ENCODE measurements around the gene RAB6A.
"Not testable (repeated sequence)": the region's sequence is repeated elsewhere in the genome, so short reads cannot be mapped to it uniquely, and the experiment has no call there.

RAB6A gene

GRCh38 chr11:73760135-73760678 lies 667 bp downstream of the RAB6A start:
- Histone ChIP-seq H3K4me3 (ENCODE audit: low read length) (peak overlapping the region; percentile 77), H3K9ac (ENCODE audit: low read depth, low read length) (peak overlapping the region; percentile 82; the same call in 1 of the 2 replicates), H3K27ac (ENCODE audit: low read length) (peak overlapping the region; percentile 43), H3K4me1 (ENCODE audit: insufficient read depth, low read length) (peaks cover 19% of the 10 kb centered on the region), H3K27me3 (ENCODE audit: insufficient read depth, low read length) (no peaks in the 10 kb centered on the region), H3K9me3 (ENCODE audit: insufficient read depth, low read depth, low read length) (no peaks in the 10 kb centered on the region), H3K36me3 (ENCODE audit: insufficient read depth, low read depth, low read length) (no peaks in the 10 kb centered on the region)

GRCh38 chr11:73759610-73760134 lies 1.2 kb downstream of the RAB6A start:
- H3K4me3 ChIP-seq (ENCODE audit: low read length): peak overlapping the region; percentile 77
- no peaks in the 10 kb centered on the region for H3K27me3 ChIP-seq (ENCODE audit: insufficient read depth, low read length)
- no peaks in the 10 kb centered on the region for H3K9me3 ChIP-seq (ENCODE audit: insufficient read depth, low read depth, low read length)
- H3K9ac ChIP-seq (ENCODE audit: low read depth, low read length): peak overlapping the region; percentile 82; the same call in 1 of the 2 replicates
- H3K27ac ChIP-seq (ENCODE audit: low read length): no peak overlapping the region
- H3K36me3 ChIP-seq (ENCODE audit: insufficient read depth, low read depth, low read length): no peaks in the 10 kb centered on the region
- H3K4me1 ChIP-seq (ENCODE audit: insufficient read depth, low read length): peaks cover 19% of the 10 kb centered on the region

DNA sequence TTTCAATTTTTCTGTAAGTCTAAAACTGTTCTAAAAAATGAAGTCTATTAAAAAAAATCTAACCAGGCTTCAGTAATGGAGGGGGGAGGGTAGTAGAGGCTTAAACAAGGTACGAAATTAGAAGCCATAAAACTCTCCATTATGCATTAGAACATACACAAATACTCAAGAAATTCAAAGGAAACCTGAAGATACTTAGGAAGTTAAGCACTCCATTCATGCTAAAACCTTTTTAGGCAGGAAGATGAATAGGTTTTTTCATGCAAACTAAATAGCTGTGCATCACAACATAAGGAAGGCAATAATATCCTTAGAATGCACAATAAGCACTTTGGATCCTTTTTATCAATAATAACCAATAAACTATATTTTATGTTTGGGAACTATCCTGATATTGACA lies 2.4 kb downstream of the RAB6A start:
- Histone ChIP-seq H3K9ac (ENCODE audit: low read depth, low read length) (peak overlapping the region; percentile 82; the same call in 1 of the 2 replicates), H3K27me3 (ENCODE audit: insufficient read depth, low read length) (no peaks in the 10 kb centered on the region), H3K36me3 (ENCODE audit: insufficient read depth, low read depth, low read length) (no peaks in the 10 kb centered on the region), H3K9me3 (ENCODE audit: insufficient read depth, low read depth, low read length) (no peaks in the 10 kb centered on the region), H3K27ac (ENCODE audit: low read length) (no peak overlapping the region), H3K4me3 (ENCODE audit: low read length) (peak overlapping the region; percentile 77), H3K4me1 (ENCODE audit: insufficient read depth, low read length) (peaks cover 19% of the 10 kb centered on the region)

- peaks cover 19% of the 10 kb centered on the region for H3K4me1 ChIP-seq (ENCODE audit: insufficient read depth, low read length)
- peak overlapping the region; percentile 77 for H3K4me3 ChIP-seq (ENCODE audit: low read length)
- H3K27ac ChIP-seq (ENCODE audit: low read length): no peak overlapping the region
- H3K27me3 ChIP-seq (ENCODE audit: insufficient read depth, low read length): no peaks in the 10 kb centered on the region
- no peaks in the 10 kb centered on the region for H3K36me3 ChIP-seq (ENCODE audit: insufficient read depth, low read depth, low read length)
- H3K9me3 ChIP-seq (ENCODE audit: insufficient read depth, low read depth, low read length): no peaks in the 10 kb centered on the region
- peak overlapping the region; percentile 15; the same call in 1 of the 2 replicates for H3K9ac ChIP-seq (ENCODE audit: low read depth, low read length)
These were observed 3.3 kb downstream of the RAB6A start for GRCh38 chr11:73757598-73757997.

GRCh38 chr11:73755670-73756069 lies 5.2 kb downstream of the RAB6A start:
- H3K27me3 ChIP-seq (ENCODE audit: insufficient read depth, low read length): no peaks in the 10 kb centered on the region
- H3K36me3 ChIP-seq (ENCODE audit: insufficient read depth, low read depth, low read length): no peaks in the 10 kb centered on the region
- H3K4me3 ChIP-seq (ENCODE audit: low read length): no peak overlapping the region
- H3K9ac ChIP-seq (ENCODE audit: low read depth, low read length): no peak overlapping the region
- H3K9me3 ChIP-seq (ENCODE audit: insufficient read depth, low read depth, low read length): no peaks in the 10 kb centered on the region
- H3K4me1 ChIP-seq (ENCODE audit: insufficient read depth, low read length): peaks cover 19% of the 10 kb centered on the region
- H3K27ac ChIP-seq (ENCODE audit: low read length): no peak overlapping the region

- Histone ChIP-seq H3K36me3 (ENCODE audit: insufficient read depth, low read depth, low read length) (no peaks in the 10 kb centered on the region), H3K27ac (ENCODE audit: low read length) (no peak overlapping the region), H3K4me3 (ENCODE audit: low read length) (no peak overlapping the region), H3K9ac (ENCODE audit: low read depth, low read length) (no peak overlapping the region), H3K4me1 (ENCODE audit: insufficient read depth, low read length) (peaks cover 16% of the 10 kb centered on the region), H3K27me3 (ENCODE audit: insufficient read depth, low read length) (no peaks in the 10 kb centered on the region), H3K9me3 (ENCODE audit: insufficient read depth, low read depth, low read length) (no peaks in the 10 kb centered on the region)
These were observed 6.9 kb downstream of the RAB6A start for GRCh38 chr11:73753938-73754337.

DNA sequence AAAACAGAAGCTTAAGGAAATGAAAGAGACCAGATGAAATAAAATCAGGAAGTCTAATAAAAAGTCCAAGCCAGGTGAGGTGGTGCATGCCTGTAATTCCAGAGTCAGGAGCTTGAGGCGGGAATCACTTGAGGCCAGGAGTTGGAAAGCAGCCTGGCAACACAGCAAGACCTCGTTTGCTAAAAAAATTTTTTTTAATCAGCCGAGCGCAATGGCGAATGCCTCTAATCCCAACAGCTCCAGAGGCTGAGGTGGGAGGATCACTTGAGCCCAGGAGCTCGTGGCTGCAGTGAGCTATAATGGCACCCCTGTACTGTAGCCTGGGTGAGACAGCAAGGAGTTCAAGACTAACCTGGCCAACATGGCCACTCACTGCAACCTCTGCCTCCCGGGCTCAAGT lies 8.0 kb downstream of the RAB6A start:
- H3K27ac ChIP-seq (ENCODE audit: low read length): no peak overlapping the region
- no peaks in the 10 kb centered on the region for H3K27me3 ChIP-seq (ENCODE audit: insufficient read depth, low read length)
- H3K36me3 ChIP-seq (ENCODE audit: insufficient read depth, low read depth, low read length): no peaks in the 10 kb centered on the region
- no peaks in the 10 kb centered on the region for H3K9me3 ChIP-seq (ENCODE audit: insufficient read depth, low read depth, low read length)
- no peak overlapping the region for H3K9ac ChIP-seq (ENCODE audit: low read depth, low read length)
- H3K4me3 ChIP-seq (ENCODE audit: low read length): no peak overlapping the region
- H3K4me1 ChIP-seq (ENCODE audit: insufficient read depth, low read length): peaks cover 6% of the 10 kb centered on the region

GRCh38 chr11:73752216-73752867 lies 8.5 kb downstream of the RAB6A start:
- H3K27ac ChIP-seq (ENCODE audit: low read length): no peak overlapping the region
- H3K9ac ChIP-seq (ENCODE audit: low read depth, low read length): no peak overlapping the region
- no peaks in the 10 kb centered on the region for H3K27me3 ChIP-seq (ENCODE audit: insufficient read depth, low read length)
- no peaks in the 10 kb centered on the region for H3K36me3 ChIP-seq (ENCODE audit: insufficient read depth, low read depth, low read length)
- H3K4me3 ChIP-seq (ENCODE audit: low read length): no peak overlapping the region
- H3K4me1 ChIP-seq (ENCODE audit: insufficient read depth, low read length): peaks cover under 1% of the 10 kb centered on the region; the same call in 1 of the 2 replicates
- H3K9me3 ChIP-seq (ENCODE audit: insufficient read depth, low read depth, low read length): no peaks in the 10 kb centered on the region

- H3K4me3 ChIP-seq (ENCODE audit: low read length); H3K9ac ChIP-seq (ENCODE audit: low read depth, low read length); H3K4me1 ChIP-seq (ENCODE audit: insufficient read depth, low read length); H3K9me3 ChIP-seq (ENCODE audit: insufficient read depth, low read depth, low read length); H3K36me3 ChIP-seq (ENCODE audit: insufficient read depth, low read depth, low read length); H3K27ac ChIP-seq (ENCODE audit: low read length); H3K27me3 ChIP-seq (ENCODE audit: insufficient read depth, low read length): not testable (repeated sequence)
These were observed 10.0 kb downstream of the RAB6A start for GRCh38 chr11:73750862-73751261.

DNA sequence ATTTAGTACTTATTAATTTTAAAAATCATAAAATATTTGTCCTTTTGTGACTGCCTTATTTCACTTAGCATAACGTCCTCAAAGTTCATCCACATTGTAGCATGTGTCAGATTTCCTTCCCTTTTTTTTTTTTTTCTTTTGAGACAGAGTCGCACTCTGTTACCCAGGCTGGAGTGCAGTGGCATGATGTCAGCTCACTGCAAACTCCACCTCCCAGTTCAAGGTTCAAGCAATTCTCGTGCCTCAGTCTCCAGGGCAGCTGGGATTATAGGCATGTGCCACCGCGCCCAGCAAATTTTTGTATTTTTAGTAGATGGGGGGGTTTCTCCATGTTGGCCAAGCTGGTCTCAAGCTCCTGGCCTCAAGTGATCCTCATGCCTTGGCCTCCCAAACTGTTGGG lies 10.6 kb downstream of the RAB6A start:
- Histone ChIP-seq H3K9ac (ENCODE audit: low read depth, low read length) (no peak overlapping the region), H3K27me3 (ENCODE audit: insufficient read depth, low read length) (no peaks in the 10 kb centered on the region), H3K27ac (ENCODE audit: low read length) (no peak overlapping the region), H3K9me3 (ENCODE audit: insufficient read depth, low read depth, low read length) (no peaks in the 10 kb centered on the region), H3K36me3 (ENCODE audit: insufficient read depth, low read depth, low read length) (no peaks in the 10 kb centered on the region), H3K4me1 (ENCODE audit: insufficient read depth, low read length) (no peaks in the 10 kb centered on the region), H3K4me3 (ENCODE audit: low read length) (no peak overlapping the region)

- no peaks in the 10 kb centered on the region for H3K9me3 ChIP-seq (ENCODE audit: insufficient read depth, low read depth, low read length)
- H3K36me3 ChIP-seq (ENCODE audit: insufficient read depth, low read depth, low read length): no peaks in the 10 kb centered on the region
- H3K27ac ChIP-seq (ENCODE audit: low read length): no peak overlapping the region
- H3K4me3 ChIP-seq (ENCODE audit: low read length): no peak overlapping the region
- no peaks in the 10 kb centered on the region for H3K4me1 ChIP-seq (ENCODE audit: insufficient read depth, low read length)
- no peaks in the 10 kb centered on the region for H3K27me3 ChIP-seq (ENCODE audit: insufficient read depth, low read length)
- no peak overlapping the region for H3K9ac ChIP-seq (ENCODE audit: low read depth, low read length)
These were observed 11.8 kb downstream of the RAB6A start for GRCh38 chr11:73749118-73749517.

DNA sequence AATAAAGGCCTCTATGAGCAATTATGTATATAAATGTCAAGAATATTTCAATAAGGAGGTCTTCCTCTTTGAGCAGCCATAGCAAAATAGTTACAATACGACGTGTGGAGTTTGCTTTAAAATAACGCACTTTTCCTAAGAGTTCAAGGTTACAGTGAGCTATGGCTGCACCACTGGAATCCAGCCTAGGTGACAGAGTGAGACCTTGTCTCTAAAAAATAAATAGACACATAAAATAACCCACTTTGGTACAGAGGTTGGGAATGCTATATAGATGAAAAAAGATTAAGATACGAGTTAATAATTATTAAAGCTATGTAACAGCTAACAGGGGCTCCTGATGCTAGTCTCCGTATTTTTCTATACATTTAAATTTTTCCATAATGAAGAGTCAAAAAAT lies 12.6 kb downstream of the RAB6A start:
- no peaks in the 10 kb centered on the region for H3K9me3 ChIP-seq (ENCODE audit: insufficient read depth, low read depth, low read length)

More for the DNA sequence above, 12.6 kb downstream of the RAB6A start:
- Histone ChIP-seq H3K4me3 (ENCODE audit: low read length) (no peak overlapping the region), H3K36me3 (ENCODE audit: insufficient read depth, low read depth, low read length) (no peaks in the 10 kb centered on the region), H3K27ac (ENCODE audit: low read length) (no peak overlapping the region), H3K27me3 (ENCODE audit: insufficient read depth, low read length) (no peaks in the 10 kb centered on the region), H3K9ac (ENCODE audit: low read depth, low read length) (no peak overlapping the region), H3K4me1 (ENCODE audit: insufficient read depth, low read length) (no peaks in the 10 kb centered on the region)
